GM18951 (cell line): ENCODE data around the gene SH3GL3.

Experiments used
- POLR2A ChIP-seq: IDR thresholded peaks from 4 replicates; pipeline ENCODE4 v1.6.1; 2011; ENCODE audit warnings: mild to moderate bottlenecking; ENCODE audit not compliant: insufficient read length, insufficient read depth; ENCODE audit errors: extremely low read depth
- in situ Hi-C: fragments of 300-500 bp; cut with MboI; formaldehyde crosslinking; loops from one replicate; pipeline ENCODE4 v1.12.0; 2022; ENCODE audit warnings: low sequenced_read_pairs, mixed read lengths, inconsistent platforms; ENCODE audit not compliant: unreplicated experiment

Gene SH3GL3

GRCh38 chr15:83538682-83539081, 91.5 kb downstream of the SH3GL3 start:
- TF ChIP-seq POLR2A, result no peak
- in situ Hi-C loops, result no loop called here

DNA sequence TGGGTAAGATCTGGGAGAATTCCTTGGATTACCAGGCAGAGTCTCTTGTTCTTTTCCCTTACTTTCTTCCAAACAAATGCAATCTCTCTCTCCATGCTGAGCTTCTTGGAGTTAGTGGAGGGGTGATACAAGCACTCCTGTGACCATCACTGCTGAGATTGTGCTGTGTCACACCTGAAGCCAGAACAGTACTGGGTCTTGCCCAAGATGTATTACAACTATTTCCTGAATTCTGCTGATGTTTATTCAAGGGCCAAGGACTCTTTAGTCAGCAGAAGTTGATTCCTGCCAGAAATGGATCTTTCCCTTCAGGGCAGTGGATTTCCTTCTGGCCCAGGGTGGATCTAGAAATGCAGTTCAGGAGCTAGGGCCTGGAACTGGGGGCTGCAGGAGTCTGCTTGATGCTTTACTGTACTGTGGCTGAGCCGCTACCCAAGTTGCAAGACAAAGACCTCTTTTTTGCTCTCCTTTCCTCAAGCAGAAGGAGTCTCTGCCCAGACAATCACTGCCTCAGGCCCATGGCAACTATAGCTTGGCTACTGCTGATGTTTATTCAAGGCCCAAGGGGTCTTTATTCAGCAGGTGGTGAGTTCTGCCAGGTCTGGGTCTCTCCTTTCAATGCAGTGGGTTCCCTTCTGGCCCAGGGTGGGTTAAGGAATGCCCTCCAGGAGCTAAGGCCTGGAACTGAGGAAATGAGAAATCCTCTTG, 98.8 kb downstream of the SH3GL3 start:
- in situ Hi-C loops, result no loop called here
- TF ChIP-seq POLR2A, result no peak

DNA sequence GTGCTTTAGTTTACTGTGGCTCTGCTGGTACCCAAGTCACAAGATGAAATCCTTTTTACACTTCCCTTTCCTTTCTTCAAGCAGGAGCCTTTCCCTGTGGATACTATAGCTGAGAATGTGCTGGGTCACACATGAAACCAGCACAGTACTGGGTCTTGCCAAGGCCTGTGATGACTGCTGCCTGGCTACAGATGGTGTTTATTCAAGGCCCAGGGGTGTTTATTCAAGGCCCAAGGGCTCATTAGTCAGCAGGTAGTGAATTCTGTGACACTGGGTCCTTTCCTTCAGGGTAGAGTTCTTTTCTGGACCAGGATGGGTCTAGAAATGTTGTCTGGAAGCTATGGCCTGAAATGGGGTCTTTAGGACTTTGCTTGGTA, 99.4 kb downstream of the SH3GL3 start:
- no peak for TF ChIP-seq POLR2A
- in situ Hi-C loops, result no loop called here

DNA sequence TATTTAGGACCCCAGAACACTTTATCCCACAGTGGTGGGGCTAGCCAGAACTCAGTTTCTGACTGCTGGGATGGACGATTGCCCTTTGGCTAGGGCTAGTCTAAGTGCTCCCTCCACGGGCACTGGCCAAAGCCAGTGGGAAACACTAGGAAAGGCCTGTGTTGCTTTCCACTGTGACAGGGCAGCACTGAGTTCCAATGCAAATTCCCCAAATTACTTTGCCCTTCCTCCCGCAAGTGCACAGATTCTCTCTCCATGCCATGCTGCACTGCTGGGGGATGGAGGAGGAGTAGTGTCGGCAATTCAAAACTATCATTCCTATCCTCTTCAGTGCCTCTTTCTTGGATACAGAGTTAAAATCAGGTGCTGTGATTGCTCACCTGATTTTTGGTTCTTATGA, 100.0 kb downstream of the SH3GL3 start:
- in situ Hi-C loops, result no loop called here
- TF ChIP-seq POLR2A, result no peak

- no peak for TF ChIP-seq POLR2A
- in situ Hi-C loops, result loop anchor here (25.0 kb wide), 3 partner anchors 112 to 488 kb away; partner anchors contain the start of gene SH3GL3
Observed at GRCh38 chr15:83549623-83550022, 102.5 kb downstream of the SH3GL3 start.

GRCh38 chr15:83554558-83554957, 107.4 kb downstream of the SH3GL3 start:
- no peak for TF ChIP-seq POLR2A
- in situ Hi-C loops, result loop anchor here (25.0 kb wide), 3 partner anchors 117 to 483 kb away; partner anchors contain the start of gene SH3GL3

- in situ Hi-C loops, result loop anchor here (25.0 kb wide), 3 partner anchors 118 to 482 kb away; partner anchors contain the start of gene SH3GL3
- TF ChIP-seq POLR2A, result no peak
Observed at GRCh38 chr15:83555383-83555782, 108.2 kb downstream of the SH3GL3 start.

DNA sequence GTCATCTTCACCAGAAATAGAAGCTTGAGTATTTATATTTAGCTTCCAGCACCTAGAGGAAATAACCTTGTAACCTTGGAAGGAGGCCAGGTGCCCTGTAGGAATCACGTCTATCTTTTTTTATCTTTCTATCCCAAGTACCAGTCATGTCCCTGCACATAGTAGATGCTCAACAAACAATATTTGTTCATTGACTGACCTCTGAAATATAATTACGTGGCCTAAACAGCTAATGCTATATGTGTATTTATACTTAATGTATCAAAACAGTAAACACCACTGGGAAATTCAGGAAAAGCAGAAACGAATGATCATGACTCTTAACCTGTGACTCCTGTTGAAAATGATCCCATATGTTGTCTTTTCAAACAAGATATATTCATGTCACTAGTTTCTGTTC, 108.9 kb downstream of the SH3GL3 start:
- TF ChIP-seq POLR2A, result no peak
- in situ Hi-C loops, result loop anchor here (25.0 kb wide), 3 partner anchors 119 to 481 kb away; partner anchors contain the start of gene SH3GL3

DNA sequence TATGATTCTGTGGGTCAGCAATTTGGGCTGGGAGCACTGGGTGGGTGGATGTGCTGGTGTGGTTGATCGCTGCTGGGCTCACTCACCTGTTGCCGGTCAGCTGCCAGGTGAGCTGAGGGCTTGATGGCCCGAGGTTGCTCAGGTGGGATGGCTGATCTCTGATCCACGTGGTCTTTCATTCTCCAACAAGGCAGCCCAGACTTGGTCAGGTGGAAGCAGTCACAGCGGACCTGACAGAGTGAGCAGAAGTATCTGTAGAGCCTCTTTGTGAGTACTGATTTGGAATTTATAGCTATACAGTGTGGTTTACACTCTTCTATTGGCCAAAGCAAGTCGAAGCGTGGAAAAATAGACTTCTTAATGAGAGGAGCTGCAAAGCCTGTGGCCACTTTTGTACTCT, 109.6 kb downstream of the SH3GL3 start:
- in situ Hi-C loops, result loop anchor here (25.0 kb wide), 3 partner anchors 119 to 481 kb away; partner anchors contain the start of gene SH3GL3
- TF ChIP-seq POLR2A, result no peak

DNA sequence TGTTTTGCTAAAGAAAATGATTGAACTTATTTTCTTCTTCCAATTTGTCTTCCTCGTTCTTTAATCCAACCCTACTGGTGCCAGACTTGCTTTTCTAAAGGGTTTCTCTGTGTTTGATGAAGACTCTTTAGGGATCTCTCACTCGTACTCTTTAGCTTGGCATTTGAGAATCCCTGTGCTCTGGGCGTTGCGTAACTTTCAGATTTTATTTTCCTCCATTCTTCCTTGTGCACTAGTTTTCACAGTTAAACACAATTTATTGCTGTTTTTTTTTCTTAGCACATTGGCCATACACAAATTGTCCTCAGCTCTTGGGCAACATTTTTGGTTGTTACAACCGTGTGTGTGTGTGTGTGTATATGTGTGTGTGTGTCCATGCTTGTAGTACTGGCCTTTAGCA, 111.0 kb downstream of the SH3GL3 start:
- TF ChIP-seq POLR2A, result no peak
- in situ Hi-C loops, result loop anchor here (25.0 kb wide), 3 partner anchors 121 to 479 kb away; partner anchors contain the start of gene SH3GL3

- no peak for TF ChIP-seq POLR2A
Observed at GRCh38 chr15:83559310-83559966, 112.3 kb downstream of the SH3GL3 start.

GRCh38 chr15:83561661-83562060, 114.5 kb downstream of the SH3GL3 start:
- TF ChIP-seq POLR2A, result no peak
- in situ Hi-C loops, result loop anchor here (25.0 kb wide), 3 partner anchors 124 to 476 kb away; partner anchors contain the start of gene SH3GL3

More at GRCh38 chr15:83559310-83559966, 112.3 kb downstream of the SH3GL3 start:
- in situ Hi-C loops, result loop anchor here (25.0 kb wide), 3 partner anchors 122 to 478 kb away; partner anchors contain the start of gene SH3GL3

GRCh38 chr15:83565138-83565537, 118.0 kb downstream of the SH3GL3 start:
- TF ChIP-seq POLR2A, result no peak
- in situ Hi-C loops, result loop anchor here (25.0 kb wide), 3 partner anchors 128 to 472 kb away; partner anchors contain the start of gene SH3GL3
